Natural killer cell (primary cell): ENCODE results near the gene KLF3. TPM values are rescaled to one million over a fixed set of nuclear protein-coding genes. Genes with fewer than 3 reads are reported as not detected.

Experiments
- ATAC-seq, 3 donors: fragments of 150-1000 bp in 2 of 3; fragments of 200-7000 bp in 1 of 3; cut with Tn5 transposase; 1 replicate in 1 of 3; 2 replicates in 2 of 3; pipeline ENCODE4 v1.10.0; 2021; ENCODE audit warnings: mild to moderate bottlenecking in 2 of 3, moderate library complexity in 2 of 3
- DNase-seq, 2 donors: peaks; one replicate each; pipeline versions ENCODE4 v3.0.0 to v3.0.0-alpha.2; 2013 to 2021; ENCODE audit warnings: mixed read lengths in 1 of 2
- H3K27ac ChIP-seq: one replicate; pipeline ENCODE4 v1.5.1; 2013; ENCODE audit warnings: mild to moderate bottlenecking, low read length
- H3K27me3 ChIP-seq: one replicate; pipeline ENCODE4 v1.6.1; 2013; ENCODE audit warnings: low read length; ENCODE audit not compliant: control insufficient read depth, insufficient read depth
- H3K36me3 ChIP-seq: one replicate; pipeline ENCODE4 v1.6.1; 2013; ENCODE audit warnings: low read length; ENCODE audit not compliant: control insufficient read depth, insufficient read depth
- H3K4me1 ChIP-seq: one replicate; pipeline ENCODE4 v1.6.1; 2013; ENCODE audit warnings: low read length; ENCODE audit not compliant: control insufficient read depth, insufficient read depth
- H3K4me3 ChIP-seq: one replicate; pipeline ENCODE4 v1.5.1; 2013; ENCODE audit warnings: low read length
- H3K9me3 ChIP-seq: one replicate; pipeline ENCODE4 v1.6.1; 2013; ENCODE audit warnings: low read length; ENCODE audit not compliant: control insufficient read depth, insufficient read depth
- H3K27ac Mint-ChIP-seq, 2 donors: one replicate each; pipeline ENCODE4 v1.8.0; 2022; ENCODE audit warnings: mild to moderate bottlenecking in 2 of 2, mixed read lengths in 2 of 2, moderate library complexity in 1 of 2
- H3K27me3 Mint-ChIP-seq, 2 donors: one replicate each; pipeline ENCODE4 v1.8.0; 2022; ENCODE audit warnings: low read depth in 2 of 2, mixed read lengths in 2 of 2
- H3K36me3 Mint-ChIP-seq: one replicate; pipeline ENCODE4 v1.8.0; 2022; ENCODE audit warnings: mixed read lengths
- H3K4me1 Mint-ChIP-seq, 2 donors: one replicate each; pipeline ENCODE4 v1.8.0; 2022; ENCODE audit warnings: mixed read lengths in 2 of 2
- H3K4me3 Mint-ChIP-seq: one replicate; pipeline ENCODE4 v1.8.0; 2022; ENCODE audit warnings: mild to moderate bottlenecking, moderate library complexity, mixed read lengths
- H3K9me3 Mint-ChIP-seq, 2 donors: one replicate each; pipeline ENCODE4 v1.8.0; 2022; ENCODE audit warnings: mixed read lengths in 2 of 2
- WGBS: methylation state at CpG from one replicate; pipeline ENCODE4 v1.1.7; 2013; ENCODE audit warnings: missing lambda C conversion rate; ENCODE audit not compliant: insufficient coverage; 5-methylcytosine and 5-hydroxymethylcytosine counted together
- intact Hi-C: fragments of 100-400 bp; cut with micrococcal nuclease; formaldehyde crosslinking; loops from one replicate; pipeline ENCODE4 v1.14.2; 2022
- total RNA-seq, 4 donors: library from RNA; stranded (reverse); fragments of 120-200 nt in 1 of 4; gene quantifications; one replicate each; pipeline versions ENCODE4 v1.2.3 to v1.2.4, GENCODE V29; 2013 to 2022
- TF ChIP-seq, protein P1 (sequence below): fragments of 200-600 bp; IDR thresholded peaks from one replicate; pipeline ENCODE4 v1.8.0; 2022; ENCODE audit warnings: antibody characterized with exemption

The KLF3 gene
- total RNA-seq, 3 donors from 2014 or later (not counting 1 experiment from before 2014, with no cell fraction given), result 109 to 114 (median 112) TPM

DNA sequence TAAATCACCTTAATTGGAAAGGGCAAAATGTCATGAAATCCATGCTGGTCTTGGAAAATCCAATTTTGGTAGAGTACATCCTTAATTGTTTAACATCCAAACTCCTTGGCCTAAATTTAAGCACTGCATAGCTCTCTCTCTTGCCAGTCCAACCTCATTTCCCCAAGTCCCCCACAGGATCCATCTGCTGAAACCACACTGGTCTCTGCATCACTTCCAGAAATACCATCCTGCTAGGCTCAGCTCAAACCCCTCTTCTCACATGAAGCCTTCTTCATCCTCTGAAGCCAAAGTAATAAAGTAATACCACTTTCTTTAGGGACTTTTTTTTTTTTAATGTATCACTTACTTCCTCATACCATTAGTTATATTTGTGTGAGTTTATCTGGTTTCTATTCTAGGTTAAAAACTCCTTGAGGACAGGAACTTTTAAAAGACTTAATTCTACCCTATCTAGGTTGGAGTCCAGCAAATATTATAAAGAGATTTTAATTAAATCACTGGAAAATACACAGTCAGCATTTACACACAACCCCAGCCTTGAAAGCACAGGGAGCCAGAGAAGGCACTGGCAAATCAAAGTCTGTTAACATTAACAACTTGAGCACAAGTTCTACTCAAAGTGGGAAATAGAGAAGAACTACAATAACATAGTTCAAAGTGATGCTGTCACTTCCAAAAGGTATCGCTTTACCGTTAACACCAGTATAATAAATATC is 16.7 kb upstream of the KLF3 start:
- Mint-ChIP-seq H3K4me3 (no peak overlapping the region), H3K36me3 (no peaks in the 10 kb centered on the region), H3K9me3 (no peaks in the 10 kb centered on the region), H3K27me3 (peaks cover 4 to 9% of the 10 kb centered on the region in 2 donors), H3K27ac (peak overlapping the region in 1 of 2 donors; percentile 23), H3K4me1 (peaks cover 15 to 24% of the 10 kb centered on the region in 2 donors)
- Histone ChIP-seq H3K27ac (no peak overlapping the region), H3K4me3 (no peak overlapping the region), H3K4me1 (no peaks in the 10 kb centered on the region), H3K36me3 (no peaks in the 10 kb centered on the region), H3K27me3 (no peaks in the 10 kb centered on the region), H3K9me3 (no peaks in the 10 kb centered on the region)
- 100% methylated on average over 2 of the region's 2 CpGs for WGBS
- ATAC-seq, result no peak
- DNase-seq, result no peak
- intact Hi-C loops, result no loop called here
- TF ChIP-seq, protein P1, sequence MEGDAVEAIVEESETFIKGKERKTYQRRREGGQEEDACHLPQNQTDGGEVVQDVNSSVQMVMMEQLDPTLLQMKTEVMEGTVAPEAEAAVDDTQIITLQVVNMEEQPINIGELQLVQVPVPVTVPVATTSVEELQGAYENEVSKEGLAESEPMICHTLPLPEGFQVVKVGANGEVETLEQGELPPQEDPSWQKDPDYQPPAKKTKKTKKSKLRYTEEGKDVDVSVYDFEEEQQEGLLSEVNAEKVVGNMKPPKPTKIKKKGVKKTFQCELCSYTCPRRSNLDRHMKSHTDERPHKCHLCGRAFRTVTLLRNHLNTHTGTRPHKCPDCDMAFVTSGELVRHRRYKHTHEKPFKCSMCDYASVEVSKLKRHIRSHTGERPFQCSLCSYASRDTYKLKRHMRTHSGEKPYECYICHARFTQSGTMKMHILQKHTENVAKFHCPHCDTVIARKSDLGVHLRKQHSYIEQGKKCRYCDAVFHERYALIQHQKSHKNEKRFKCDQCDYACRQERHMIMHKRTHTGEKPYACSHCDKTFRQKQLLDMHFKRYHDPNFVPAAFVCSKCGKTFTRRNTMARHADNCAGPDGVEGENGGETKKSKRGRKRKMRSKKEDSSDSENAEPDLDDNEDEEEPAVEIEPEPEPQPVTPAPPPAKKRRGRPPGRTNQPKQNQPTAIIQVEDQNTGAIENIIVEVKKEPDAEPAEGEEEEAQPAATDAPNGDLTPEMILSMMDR, result no peak

DNA sequence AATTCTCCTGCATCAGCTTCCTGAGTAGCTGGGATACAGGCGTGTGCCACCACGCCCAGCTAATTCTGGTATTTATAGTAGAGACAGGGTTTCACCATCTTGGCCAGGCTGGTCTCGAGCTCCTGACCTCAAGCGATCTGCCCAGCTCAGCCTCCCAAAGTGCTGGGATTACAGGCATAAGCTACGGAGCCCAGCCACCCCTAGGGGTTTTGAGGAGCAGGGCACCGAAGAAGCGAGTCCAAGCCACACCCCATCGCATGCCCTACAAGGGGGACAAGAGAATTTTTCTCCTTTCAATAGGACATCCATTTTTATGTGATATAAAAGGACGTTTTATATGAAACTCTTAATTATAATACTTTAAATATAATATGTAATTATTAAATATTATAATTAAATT is 13.9 kb upstream of the KLF3 start:
- Mint-ChIP-seq H3K27me3 (no peaks in the 10 kb centered on the region), H3K4me1 (peaks cover 41 to 44% of the 10 kb centered on the region in 2 donors), H3K9me3 (no peaks in the 10 kb centered on the region), H3K36me3 (no peaks in the 10 kb centered on the region), H3K27ac (no peak overlapping the region), H3K4me3 (no peak overlapping the region)
- ATAC-seq (no peak), DNase-seq (no peak)
- intact Hi-C loops, result no loop called here
- H3K36me3 ChIP-seq, result no peaks in the 10 kb centered on the region
- H3K4me3 ChIP-seq, result no peak overlapping the region
- TF ChIP-seq, protein P1, result no peak
- peaks cover 15% of the 10 kb centered on the region for H3K4me1 ChIP-seq
- H3K27me3 ChIP-seq, result no peaks in the 10 kb centered on the region
- H3K27ac ChIP-seq, result no peak overlapping the region
- no peaks in the 10 kb centered on the region for H3K9me3 ChIP-seq
- WGBS, result 98% methylated on average over 6 of the region's 9 CpGs

DNA sequence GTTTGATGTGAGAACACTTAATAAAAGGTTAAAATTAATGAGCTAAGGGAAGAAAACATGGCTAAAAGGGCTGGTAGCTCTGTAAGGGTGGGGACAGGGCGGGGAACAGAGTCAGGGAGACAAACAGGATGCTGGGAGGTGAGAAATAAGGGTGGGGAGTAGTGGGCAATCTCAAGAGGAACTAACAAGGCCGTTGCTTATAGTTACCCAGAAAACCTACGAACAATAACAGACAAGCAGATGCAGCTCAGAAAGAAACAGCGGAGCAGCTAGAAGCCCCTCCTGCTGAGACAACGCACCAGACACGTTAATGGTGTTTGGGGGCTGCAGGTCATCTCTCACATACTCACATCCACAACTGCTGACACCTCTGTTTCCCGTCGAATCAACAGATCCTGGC is 9.7 kb upstream of the KLF3 start:
- Mint-ChIP-seq H3K4me1 (peaks cover 54% of the 10 kb centered on the region in 2 donors), H3K9me3 (no peaks in the 10 kb centered on the region), H3K36me3 (no peaks in the 10 kb centered on the region), H3K27ac (peak overlapping the region; percentile 96 to 97), H3K4me3 (peak overlapping the region; percentile 93), H3K27me3 (no peaks in the 10 kb centered on the region)
- intact Hi-C loops, result loop anchor here (1.0 to 2.0 kb wide), 3 partner anchors 9 to 23 kb away; no protein-coding TSS in a partner anchor
- Histone ChIP-seq H3K27me3 (no peaks in the 10 kb centered on the region), H3K4me1 (peaks cover 24% of the 10 kb centered on the region), H3K9me3 (no peaks in the 10 kb centered on the region), H3K4me3 (no peak overlapping the region), H3K27ac (peak overlapping the region; percentile 98), H3K36me3 (no peaks in the 10 kb centered on the region)
- WGBS, result 20% methylated on average over 8 of the region's 8 CpGs
- ATAC-seq (peak; percentile 83 to 94 (median 92)), DNase-seq (peak; percentile 55 to 87)
- TF ChIP-seq, protein P1, result no peak
